Measurements from ENCODE around the gene TMEM53.

TMEM53 gene

DNA sequence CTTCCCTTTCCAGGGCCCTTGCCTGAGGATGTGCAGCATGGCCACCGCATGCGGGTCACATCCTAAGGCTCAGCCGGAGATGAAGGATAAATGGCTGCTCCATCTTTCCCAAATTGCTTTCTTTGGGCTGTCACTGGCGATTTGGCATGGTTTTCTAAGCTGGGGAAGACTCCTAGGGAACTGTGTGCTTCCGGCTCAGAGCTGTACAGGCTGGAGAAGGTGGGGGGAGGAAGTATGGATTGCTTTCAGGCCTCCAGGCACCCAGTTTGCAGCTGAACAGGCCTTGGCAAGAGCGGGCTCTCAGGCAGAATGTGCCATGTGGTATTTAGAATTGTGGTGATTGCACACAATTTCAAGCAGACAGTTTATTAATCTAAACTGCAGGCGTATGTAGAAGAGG, 48.9 kb downstream of the TMEM53 start:
- DNase-seq, result no peak

DNA sequence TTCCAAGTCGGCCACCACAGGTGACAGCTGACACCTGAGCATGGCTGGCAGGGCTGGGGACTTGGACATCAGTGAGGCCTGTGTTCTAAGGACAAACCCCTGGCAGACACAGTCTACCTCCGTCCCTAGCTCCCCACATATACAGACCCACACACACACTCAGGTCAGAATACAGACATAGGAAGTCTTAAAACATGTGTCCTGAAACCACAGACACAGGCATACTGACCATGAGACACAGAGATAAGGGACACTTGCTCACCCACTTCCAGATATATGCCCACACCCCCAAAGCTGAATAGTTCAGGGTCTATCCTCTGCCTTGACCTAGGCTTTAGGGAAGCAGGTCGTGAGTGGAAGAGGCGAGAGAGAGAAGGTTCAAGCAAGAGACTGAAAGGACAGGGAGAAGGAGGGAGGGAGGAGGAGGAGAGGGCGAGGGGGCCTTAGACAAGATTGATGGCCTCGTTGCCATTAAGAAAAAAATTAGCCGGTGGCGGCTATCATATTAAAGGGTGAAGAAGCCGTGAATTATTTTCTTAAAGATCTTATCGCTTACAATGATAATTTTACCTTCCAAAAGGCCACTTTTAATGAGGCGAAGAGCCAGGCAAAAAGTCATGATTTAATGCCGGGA, 49.9 kb downstream of the TMEM53 start:
- DNase-seq, result no peak

DNA sequence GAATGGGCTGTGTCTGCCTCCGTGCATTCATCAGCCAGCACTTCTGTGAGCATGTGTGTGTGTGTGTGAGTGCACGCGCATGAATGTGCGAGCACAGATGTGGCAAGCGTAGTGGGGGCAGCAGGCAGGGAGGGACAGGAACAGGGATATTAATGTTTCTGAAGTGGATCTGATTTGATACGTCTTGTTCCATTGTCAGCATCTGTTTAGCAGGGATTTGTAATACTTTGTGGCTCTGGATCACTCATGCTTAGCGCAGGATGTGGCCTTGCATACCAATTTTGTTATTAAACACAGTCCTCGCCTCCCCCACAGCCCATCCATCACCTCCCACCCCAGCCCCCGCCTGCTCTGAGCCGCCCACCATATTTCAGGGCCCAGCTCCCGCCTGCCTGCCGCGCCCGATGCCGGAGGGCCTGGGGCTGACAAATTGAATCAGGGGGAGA, 52.4 kb downstream of the TMEM53 start:
- DNase-seq, result no peak

DNA sequence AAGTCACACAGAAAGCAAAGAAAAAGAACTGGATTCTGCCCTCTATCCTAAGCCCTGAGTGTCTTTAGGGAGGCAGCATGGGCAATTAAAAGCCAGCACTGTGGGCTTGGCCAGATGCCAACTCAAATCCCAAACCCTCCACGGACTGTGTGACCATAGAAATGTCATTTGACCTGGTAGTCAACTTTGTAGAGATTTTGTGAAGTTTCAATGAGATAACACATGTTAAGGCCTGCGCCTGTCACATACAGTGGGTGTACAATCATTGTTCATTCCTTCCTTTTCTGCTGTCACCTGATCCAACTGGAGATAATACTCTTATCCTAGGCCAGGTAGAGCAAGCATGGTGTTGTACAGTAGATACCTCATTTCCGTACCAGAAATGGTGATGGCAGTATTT, 54.2 kb downstream of the TMEM53 start:
- no peak for DNase-seq

DNA sequence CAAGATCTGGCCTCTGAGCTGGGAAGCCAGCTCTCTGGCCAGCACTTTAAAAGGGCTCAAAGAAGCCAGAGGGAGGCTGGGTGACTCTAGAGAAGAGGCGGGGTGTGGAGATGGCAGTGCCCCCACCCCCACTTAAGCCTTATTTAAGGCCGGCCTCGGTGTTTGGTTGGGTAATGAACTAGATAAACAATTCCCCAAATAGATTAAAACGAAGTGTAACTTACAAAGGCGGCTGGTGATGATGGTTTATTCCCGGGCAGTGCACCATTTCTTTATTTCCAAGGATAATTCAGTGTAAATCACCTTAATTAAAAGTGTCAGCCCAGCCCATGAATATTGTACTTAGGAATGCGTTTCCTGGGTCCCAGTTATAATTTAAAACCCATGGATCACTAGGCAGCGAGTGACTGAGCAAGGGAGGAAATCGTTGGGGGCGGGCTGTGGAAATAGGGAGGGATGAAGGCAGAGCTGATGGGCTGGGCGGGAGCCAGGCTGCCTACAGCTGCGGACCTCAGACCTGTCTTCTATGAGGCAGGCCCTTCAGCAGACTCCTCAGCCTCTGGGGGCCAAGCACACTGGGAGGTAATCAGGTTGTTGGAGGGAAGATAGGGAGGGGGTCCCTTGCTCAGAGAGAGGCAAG, 54.9 kb downstream of the TMEM53 start:
- DNase-seq, result no peak

DNA sequence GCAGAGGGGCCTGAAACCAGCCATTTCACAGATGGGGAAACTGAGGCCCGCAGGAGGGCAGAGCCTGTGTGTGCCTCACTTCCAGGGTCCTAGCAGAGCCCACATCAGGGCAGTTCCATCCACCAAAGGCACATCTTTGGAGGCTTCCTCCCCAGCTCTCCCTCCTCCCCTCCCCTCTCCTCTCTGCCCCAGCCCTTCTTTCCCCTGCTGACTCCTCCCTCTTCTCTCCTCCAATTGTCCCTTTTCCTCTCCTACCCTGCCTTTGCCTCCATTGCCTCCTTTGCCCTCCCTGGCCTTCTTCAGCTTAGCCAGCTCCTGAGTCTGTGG, 56.6 kb downstream of the TMEM53 start:
- no peak for DNase-seq

DNA sequence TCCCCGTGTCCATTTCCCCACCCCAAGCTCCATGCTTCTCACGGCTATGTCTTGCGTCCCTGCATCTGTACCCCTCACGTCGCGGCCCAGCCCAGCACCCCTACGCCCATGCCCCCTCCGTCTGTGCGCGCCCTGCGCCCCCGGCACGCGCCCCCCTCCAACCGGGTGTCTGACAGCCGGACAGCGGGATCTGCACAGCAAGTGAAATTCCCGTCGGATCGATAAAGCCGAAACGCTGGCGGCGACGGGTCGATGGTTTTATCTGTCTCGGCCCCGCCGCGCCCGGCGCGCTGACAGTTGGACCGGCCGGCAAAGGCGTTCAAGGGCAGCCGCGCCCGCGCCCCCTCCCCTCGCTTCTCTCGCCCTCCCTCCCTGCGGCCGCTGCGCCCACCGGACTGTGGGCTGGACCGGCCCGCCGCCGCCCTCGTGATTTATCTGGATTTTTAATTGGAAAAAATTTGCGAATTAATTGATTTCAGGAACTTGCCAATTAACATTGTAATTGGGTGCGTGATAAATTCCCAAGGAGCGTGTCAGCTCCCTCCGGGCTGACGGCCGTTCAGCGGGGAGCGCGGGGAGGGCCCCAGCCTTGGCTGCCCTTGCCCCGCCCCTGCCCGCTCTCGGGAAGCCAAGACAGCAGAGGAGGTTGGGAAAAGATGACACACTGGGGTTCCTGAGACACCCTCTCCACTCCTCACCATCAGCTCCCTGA, 57.1 kb downstream of the TMEM53 start:
- DNase-seq, result no peak

DNA sequence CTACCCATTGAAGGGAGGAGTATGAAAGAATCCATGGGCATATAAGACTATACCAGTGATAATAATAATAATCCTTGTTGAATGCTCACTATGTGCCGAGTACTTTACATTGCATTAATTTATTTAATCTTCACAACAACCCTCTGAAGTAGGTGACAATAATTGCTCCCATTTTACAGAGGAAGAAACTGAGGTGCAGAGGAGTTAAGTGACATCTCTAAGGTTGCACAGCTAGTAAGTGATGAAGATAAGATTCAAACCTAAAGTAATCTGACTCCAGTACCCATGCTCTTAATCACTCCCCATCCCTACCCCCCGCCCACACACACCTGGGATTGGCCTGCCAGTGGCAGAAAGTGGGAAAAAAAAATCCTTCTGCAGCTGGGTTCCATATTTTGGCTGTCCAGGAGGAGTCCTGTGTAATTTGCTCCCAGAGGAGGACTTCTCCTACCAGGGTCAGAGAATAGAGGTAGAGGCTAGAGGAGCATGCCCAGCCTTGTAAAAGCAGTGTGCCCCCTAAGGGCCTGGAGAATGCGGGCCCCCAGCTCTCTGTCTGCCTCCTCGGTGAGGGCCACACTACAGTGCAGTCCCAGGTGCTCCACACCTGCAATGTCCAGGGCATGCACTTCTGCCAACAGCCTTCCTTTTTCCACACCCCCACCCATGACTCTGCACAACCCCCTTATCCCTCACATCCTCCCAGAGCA, 57.8 kb downstream of the TMEM53 start:
- DNase-seq, result no peak

DNA sequence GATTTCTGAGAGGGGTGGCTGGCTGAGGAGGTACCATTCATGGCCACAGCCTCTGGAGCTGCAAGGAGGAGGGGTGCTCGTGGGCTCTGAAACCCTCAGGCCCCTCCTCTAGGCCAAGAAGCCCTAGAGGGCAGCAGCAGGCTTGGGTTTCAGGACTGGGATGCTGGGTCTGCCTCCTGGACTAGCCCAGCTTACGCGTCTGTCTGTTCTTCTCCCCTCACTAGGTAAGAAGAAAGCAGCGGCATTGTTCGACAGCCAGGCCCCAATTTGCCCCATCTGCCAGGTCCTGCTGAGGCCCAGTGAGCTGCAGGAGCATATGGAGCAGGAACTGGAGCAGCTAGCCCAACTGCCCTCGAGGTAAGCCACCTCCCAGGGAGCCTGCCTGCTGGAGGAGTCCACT, 60.3 kb downstream of the TMEM53 start:
- no peak for DNase-seq

DNA sequence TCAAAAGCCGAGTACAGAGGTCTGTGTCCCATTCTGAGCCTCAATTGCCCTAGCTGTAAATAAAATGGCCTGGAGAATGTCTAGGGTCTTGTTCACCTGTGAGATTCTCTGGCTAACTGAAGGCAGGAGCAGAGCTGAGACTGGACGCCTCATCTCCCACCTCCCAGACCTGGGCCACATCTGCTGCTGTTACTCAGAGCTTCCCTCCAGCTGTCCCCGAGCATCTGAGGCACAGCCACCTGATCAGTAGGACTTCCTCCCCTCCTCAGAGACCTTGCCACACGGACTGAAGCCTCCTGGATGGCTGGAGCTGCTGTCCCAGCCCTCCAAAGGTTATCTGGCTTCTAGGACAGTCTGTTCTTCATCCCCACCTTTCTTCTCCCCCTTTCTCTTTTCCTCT, 62.4 kb downstream of the TMEM53 start:
- DNase-seq, result no peak

DNA sequence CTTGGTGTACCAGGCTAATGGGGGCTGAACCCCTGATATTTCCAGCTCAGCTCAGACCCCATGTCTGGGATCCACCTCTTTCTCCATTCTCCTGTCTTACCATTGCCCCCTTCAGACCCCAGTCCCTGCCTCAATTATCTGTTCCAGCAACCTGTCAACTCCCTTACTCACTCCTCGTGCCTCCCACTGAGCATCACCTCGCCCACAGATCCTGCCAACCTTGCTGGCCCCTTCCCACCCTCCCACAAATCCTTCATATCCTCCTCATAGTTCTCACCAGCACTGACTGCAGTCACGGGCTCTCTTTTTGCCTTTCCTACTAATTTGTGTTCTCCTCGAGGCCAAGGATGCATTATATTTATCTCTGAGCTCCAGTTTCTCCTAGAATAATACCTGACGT, 62.9 kb downstream of the TMEM53 start:
- DNase-seq, result no peak

DNA sequence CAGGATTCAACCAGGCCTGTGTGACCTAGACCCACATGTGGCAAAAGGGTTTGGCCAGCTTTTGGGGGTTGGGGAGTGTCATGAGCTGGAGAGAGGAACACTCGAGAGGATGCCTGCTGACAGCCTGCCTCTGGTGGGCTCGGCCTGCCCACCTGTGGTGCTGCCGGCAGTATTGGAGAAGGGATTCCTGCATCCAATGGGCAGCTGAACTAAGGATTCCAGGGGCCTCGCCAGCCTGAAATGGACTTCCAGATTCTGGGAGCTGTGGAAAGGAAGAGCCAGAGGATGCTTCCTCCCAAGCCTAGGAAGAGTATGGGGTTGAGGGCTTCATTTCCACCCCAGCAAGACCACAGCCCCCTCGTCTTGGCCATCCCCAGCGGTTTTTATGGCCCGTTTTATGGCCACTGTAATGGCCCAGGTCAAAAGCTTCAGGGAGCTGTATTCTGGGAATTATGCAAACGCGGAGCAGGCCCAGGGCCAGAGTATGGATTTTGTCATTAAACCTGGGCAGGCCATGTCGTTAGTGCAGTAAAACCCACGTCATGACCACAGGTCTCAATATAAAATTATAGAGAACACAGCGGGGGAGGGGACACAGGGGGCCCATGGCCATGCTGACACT, 63.6 kb downstream of the TMEM53 start:
- DNase-seq, result no peak

DNA sequence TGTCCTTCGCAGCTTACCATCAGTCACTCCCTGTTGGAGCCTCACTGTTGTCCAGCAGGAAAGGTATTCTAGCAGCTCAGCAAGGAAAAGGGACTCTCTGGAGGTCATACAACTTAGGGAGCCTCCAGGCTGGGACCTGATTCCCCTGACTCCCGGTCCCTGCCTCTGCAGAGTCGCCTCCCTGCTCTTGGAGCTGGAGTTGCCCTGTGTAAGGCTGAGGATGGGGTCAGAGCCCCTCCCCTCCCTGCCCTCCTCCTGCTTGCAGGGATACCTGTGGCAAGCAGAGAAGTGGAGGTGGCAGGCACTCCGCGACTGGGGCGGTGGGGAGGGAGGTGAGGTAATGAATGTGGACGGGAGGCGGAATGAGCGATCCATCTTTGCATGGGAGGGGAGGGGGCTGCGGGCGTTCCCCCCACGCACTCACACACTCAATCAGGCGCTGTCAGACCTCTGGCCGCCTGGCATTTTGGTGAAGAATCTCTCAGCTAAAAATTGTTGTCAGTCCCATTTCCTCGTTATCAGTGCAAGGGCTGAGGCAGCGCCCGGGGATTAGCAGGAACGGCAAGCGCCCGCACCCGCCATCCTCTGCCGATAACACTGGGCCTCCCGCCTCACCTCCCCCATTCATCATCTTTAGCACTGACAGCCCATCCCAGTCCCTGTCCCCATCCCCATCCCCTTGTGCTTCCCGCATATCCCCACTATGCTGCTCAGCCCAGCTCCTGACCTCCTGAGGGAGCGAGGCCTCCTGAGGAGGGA, 64.3 kb downstream of the TMEM53 start:
- no peak for DNase-seq

DNA sequence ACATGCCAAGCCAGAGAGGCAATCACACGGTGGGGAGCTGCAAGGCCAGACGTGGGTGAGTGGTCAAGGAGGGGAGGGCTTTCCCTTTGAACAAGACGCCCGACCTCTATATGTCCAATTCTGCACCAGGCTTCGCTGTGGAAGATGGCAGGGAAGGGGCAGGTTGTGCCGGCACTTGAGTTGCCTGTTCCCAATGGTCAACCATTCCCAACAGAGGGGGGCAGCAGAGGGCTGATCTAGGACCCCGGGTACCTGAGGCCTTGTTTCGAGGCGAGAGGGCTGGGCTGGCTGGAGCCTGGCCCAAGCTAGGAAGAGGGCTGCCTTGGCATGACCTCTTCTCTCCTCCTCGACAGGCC, 64.9 kb downstream of the TMEM53 start:
- no peak for DNase-seq

DNA sequence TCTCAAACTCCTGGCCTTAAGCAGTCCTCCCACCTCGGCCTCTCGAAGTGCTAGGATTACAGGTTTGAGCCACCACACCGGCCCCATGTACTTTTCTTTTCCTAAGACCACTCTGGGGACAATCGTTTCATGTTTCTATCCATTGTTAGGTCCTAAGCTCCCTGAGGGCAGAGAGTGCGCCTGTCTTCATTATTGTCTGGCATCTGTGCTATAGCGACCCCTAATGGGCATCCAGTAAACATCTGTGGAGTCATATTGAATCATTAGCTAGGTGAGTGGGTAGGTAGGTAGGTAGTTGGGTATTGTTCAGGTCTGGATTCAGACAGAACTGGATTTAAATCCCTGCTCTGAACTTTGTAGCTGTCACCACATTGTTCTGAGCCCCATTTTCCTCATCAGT, 66.1 kb downstream of the TMEM53 start:
- no peak for DNase-seq

DNA sequence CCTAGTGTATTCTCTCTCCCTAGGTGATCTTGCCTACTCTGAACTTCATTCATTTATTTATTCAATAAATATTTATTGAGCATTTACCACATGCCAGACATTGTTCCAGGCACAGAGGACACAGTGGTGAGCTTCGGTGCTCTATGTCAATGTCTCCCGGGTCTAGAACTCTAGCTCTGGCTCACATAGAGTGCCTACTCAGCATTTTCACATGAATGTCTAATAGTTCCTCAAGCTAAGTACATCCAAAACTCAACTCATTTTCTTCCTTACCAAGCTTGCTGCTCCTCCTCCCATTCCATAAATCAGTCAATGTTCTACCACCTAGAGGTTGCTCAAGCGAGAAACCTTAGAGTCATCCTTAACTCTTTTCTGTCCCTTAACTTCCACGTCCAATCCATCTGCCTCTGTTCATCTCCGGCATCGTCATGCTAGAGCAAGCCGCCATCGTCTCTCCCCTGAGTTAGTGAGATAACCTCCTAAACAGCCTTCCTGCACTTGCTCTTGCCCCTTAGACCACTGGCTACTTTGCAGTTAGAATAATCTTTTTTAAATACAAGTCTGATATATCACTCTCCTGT, 67.5 kb downstream of the TMEM53 start:
- no peak for DNase-seq

DNA sequence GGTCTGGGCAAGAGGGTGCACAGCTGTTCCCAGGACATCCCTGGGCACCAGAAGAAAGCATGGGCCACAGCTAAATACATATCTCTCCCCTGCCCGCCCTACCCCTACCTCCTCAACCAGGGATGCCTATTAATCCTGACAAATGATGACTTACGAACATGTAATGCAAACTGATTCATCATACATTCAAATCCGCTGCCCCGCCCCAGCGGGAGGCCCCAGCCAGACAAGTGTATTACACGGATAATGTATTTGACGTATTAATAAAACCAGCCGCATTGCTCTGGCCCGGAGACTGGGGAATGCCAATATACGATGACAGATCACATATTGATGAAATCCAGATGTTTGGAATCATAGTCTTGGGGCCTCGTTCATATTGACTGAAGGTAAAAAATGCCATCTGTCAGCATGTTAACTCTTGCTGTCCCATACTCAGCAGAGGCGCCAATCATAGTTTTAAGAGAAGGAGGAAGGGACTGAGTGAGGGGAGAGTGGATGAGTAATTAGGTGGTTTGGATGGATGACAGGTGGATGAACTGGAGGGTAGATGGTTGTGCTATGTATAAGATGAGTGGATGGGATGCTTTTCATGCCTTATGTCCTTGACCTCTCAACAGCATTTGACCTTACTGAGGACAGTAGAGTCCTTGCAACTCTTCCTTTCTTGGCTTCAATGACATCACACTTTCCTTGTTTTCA, 68.2 kb downstream of the TMEM53 start:
- DNase-seq, result no peak

DNA sequence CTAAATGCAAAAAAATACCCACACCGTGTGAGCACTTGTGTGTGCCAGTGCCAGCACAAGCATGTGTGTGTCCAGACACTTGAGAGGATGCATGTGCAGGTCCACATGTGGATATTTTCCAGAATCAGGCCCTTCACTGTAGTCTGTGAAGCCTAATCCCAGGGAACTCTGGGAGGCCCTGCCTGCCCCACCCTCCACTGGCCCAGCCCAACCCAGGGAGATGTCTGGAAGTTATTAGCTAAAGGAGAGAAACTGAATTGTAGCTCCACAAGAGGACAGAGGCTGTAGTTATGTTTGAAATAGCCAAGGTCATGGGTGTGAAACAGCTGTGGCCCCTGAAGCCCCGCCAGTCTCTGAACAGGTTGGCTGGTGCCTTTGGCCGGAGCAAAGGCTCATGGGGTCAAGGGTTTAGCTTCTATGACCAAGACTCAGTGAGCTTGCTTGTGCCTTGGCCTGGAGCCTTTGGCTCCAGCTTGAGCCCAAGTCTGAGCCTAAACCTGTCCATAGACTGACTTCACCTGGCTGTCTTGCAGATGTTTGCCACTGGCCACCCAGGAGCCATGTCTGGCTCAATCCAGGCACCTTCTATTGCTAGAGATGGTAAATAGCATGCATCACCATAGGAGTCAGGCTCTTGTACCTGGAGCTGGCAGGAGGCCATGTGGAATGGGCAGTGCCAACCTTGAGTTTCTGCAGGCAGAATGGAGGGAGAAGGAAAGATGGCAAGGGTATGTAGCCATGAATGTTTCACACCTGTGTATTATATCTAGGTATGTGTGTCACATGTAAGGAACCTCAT, 69.9 kb downstream of the TMEM53 start:
- DNase-seq, result no peak

DNA sequence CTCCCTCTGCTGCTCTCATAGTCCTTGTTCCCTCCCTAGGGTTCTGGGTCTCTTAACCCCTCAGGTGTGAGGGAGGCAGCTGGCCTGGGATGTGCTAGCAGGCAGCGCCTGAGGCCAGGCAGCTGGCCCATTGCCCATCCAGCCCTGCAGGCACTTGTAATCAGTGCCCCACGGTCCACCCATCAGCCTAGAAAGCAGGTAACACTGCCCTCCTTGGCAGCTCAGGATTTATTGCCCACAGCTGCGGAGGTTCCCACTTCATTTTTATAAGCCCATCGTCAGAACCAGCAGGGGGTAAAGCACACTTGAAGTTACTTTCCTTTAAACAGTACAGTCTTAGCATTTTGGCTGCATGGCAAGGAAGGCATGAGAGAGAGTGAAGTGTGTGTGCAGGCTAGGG, 70.6 kb downstream of the TMEM53 start:
- peak; percentile 70 for DNase-seq
